Smooth muscle cell (in vitro differentiated cells): ENCODE measurements around the gene WDR37. TPM values are rescaled to one million over a fixed set of nuclear protein-coding genes. Genes with fewer than 3 reads are reported as not detected.

Experiments used
- DNase-seq: peaks from one replicate; lab custom pipeline; 2025; ENCODE audit not compliant: unreplicated experiment; lab: John Stamatoyannopoulos, UW
- H2AFZ ChIP-seq: fragments of 200-600 bp; sonication (generic); 2 replicates; pipeline ENCODE4 v1.6.0; 2016; ENCODE audit warnings: antibody characterized with exemption, low read depth, mild to moderate bottlenecking
- H3F3A ChIP-seq: fragments of 200-600 bp; sonication (generic); 2 replicates; pipeline ENCODE4 v1.6.0; 2017; ENCODE audit warnings: antibody characterized with exemption, low read depth
- H3K27ac ChIP-seq: fragments of 200-600 bp; sonication (generic); 2 replicates; pipeline ENCODE4 v1.5.1; 2016; ENCODE audit warnings: low read depth, mild to moderate bottlenecking
- H3K27me3 ChIP-seq: fragments of 200-600 bp; sonication (generic); 2 replicates; pipeline ENCODE4 v1.6.1; 2016; ENCODE audit warnings: low read depth, mild to moderate bottlenecking
- H3K36me3 ChIP-seq: fragments of 200-600 bp; sonication (generic); 2 replicates; pipeline ENCODE4 v1.5.1; 2016; ENCODE audit warnings: low read depth
- H3K4me1 ChIP-seq: fragments of 200-600 bp; sonication (generic); 2 replicates; pipeline ENCODE4 v1.5.1; 2016; ENCODE audit warnings: low read depth
- H3K4me2 ChIP-seq: fragments of 200-600 bp; sonication (generic); 2 replicates; pipeline ENCODE4 v1.6.0; 2016; ENCODE audit warnings: mild to moderate bottlenecking
- H3K4me3 ChIP-seq: fragments of 200-600 bp; sonication (generic); 2 replicates; pipeline ENCODE4 v1.5.1; 2016; ENCODE audit warnings: mild to moderate bottlenecking
- H3K79me2 ChIP-seq: fragments of 200-600 bp; sonication (generic); 2 replicates; pipeline ENCODE4 v1.6.0; 2016; ENCODE audit warnings: low read depth, mild to moderate bottlenecking
- H3K9ac ChIP-seq: fragments of 200-600 bp; sonication (generic); 2 replicates; pipeline ENCODE4 v1.6.0; 2016; ENCODE audit warnings: low read depth
- H3K9me3 ChIP-seq: fragments of 200-600 bp; sonication (generic); replicated peaks from 2 replicates; pipeline ENCODE4 v1.5.1; 2016; ENCODE audit warnings: low read depth
- H4K20me1 ChIP-seq: fragments of 200-600 bp; sonication (generic); 2 replicates; pipeline ENCODE4 v1.6.0; 2016; ENCODE audit warnings: low read depth
- CTCF ChIP-seq: fragments of 200-600 bp; sonication (generic); IDR thresholded peaks from 2 replicates; pipeline ENCODE4 v1.5.1; 2017; ENCODE audit warnings: borderline replicate concordance, mild to moderate bottlenecking, antibody characterized with exemption; ENCODE audit not compliant: insufficient read depth, poor library complexity, severe bottlenecking
- WGBS: methylation state at CpG from one replicate; pipeline ENCODE4 v1.1.7; 2016; ENCODE audit warnings: low lambda C conversion rate; 5-methylcytosine and 5-hydroxymethylcytosine counted together
- polyA plus RNA-seq: library from polyadenylated mRNA; unstranded; fragments of >200 nt; fragmentation: Nextera tagmentation; extraction: Ambion mirVana; gene quantifications from 2 replicates; pipeline ENCODE4 v1.2.1, GENCODE V29; 2016
- total RNA-seq: library from RNA; depleted of rRNA; stranded (reverse); fragments of >200 nt; gene quantifications from 2 replicates; pipeline ENCODE4 v1.2.3, GENCODE V29; 2014

Gene WDR37
- total and polyA plus RNA-seq, 2 experiments from 2014 or later: 10.5 to 10.7 TPM

- Histone ChIP-seq H3K9ac (no peak overlapping the region), H3K27me3 (no peaks in the 10 kb centered on the region), H2AFZ (no peak overlapping the region), H3K36me3 (peaks cover 8% of the 10 kb centered on the region), H4K20me1 (peaks cover 26% of the 10 kb centered on the region), H3K79me2 (no peaks in the 10 kb centered on the region), H3K4me3 (no peak overlapping the region), H3K4me2 (no peak overlapping the region), H3F3A (no peaks in the 10 kb centered on the region), H3K9me3 (no peaks in the 10 kb centered on the region), H3K4me1 (no peaks in the 10 kb centered on the region), H3K27ac (no peak overlapping the region)
- DNase-seq: no peak
- WGBS: 98% methylated on average over 21 of the region's 21 CpGs
- TF ChIP-seq CTCF: no peak
Observed at GRCh38 chr10:1128649-1129048, 72.5 kb downstream of the WDR37 start.

- no peak overlapping the region for H3K27ac ChIP-seq
- no peaks in the 10 kb centered on the region for H3K9me3 ChIP-seq
- H3K4me3 ChIP-seq: no peak overlapping the region
- no peak overlapping the region for H2AFZ ChIP-seq
- H3F3A ChIP-seq: no peaks in the 10 kb centered on the region
- H3K4me1 ChIP-seq: no peaks in the 10 kb centered on the region
- no peak for DNase-seq
- H3K79me2 ChIP-seq: no peaks in the 10 kb centered on the region
- WGBS: over 99% methylated on average over 10 of the region's 10 CpGs
- peaks cover 8% of the 10 kb centered on the region for H3K36me3 ChIP-seq
- no peak overlapping the region for H3K9ac ChIP-seq
- peaks cover 14% of the 10 kb centered on the region for H4K20me1 ChIP-seq
- H3K4me2 ChIP-seq: no peak overlapping the region
- no peak for TF ChIP-seq CTCF
- H3K27me3 ChIP-seq: no peaks in the 10 kb centered on the region
Observed at GRCh38 chr10:1130226-1130625, 74.0 kb downstream of the WDR37 start.

GRCh38 chr10:1130995-1131790 lies 75.0 kb downstream of the WDR37 start:
- H3K79me2 ChIP-seq: no peaks in the 10 kb centered on the region
- no peak overlapping the region for H3K27ac ChIP-seq
- no peak overlapping the region for H3K4me2 ChIP-seq
- no peak overlapping the region for H3K9ac ChIP-seq
- TF ChIP-seq CTCF: no peak
- H3F3A ChIP-seq: no peaks in the 10 kb centered on the region
- WGBS: 98% methylated on average over 12 of the region's 12 CpGs
- peaks cover 14% of the 10 kb centered on the region for H4K20me1 ChIP-seq
- peaks cover 8% of the 10 kb centered on the region for H3K36me3 ChIP-seq
- DNase-seq: no peak
- no peak overlapping the region for H3K4me3 ChIP-seq
- H3K4me1 ChIP-seq: no peaks in the 10 kb centered on the region
- H2AFZ ChIP-seq: no peak overlapping the region
- no peaks in the 10 kb centered on the region for H3K27me3 ChIP-seq
- no peaks in the 10 kb centered on the region for H3K9me3 ChIP-seq

- DNase-seq: no peak
- Histone ChIP-seq H3K36me3 (peaks cover 8% of the 10 kb centered on the region), H3F3A (no peaks in the 10 kb centered on the region), H2AFZ (no peak overlapping the region), H3K27ac (no peak overlapping the region), H3K9me3 (no peaks in the 10 kb centered on the region), H3K4me3 (no peak overlapping the region), H3K4me2 (no peak overlapping the region), H3K79me2 (no peaks in the 10 kb centered on the region), H3K9ac (no peak overlapping the region), H4K20me1 (peaks cover 8% of the 10 kb centered on the region), H3K4me1 (no peaks in the 10 kb centered on the region), H3K27me3 (no peaks in the 10 kb centered on the region)
- TF ChIP-seq CTCF: no peak
- WGBS: 83% methylated on average over 5 of the region's 10 CpGs
Observed at GRCh38 chr10:1132584-1132983, 76.4 kb downstream of the WDR37 start.
